Left lung (tissue), 10 donors: ENCODE measurements around the gene RESF1. TPM values are rescaled to one million over a fixed set of nuclear protein-coding genes. Genes with fewer than 3 reads are reported as not detected.

ENCODE experiments used
- ATAC-seq: fragments of 200-7000 bp; cut with Tn5 transposase; one replicate; pipeline ENCODE4 v1.9.1; 2020; ENCODE audit warnings: moderate library complexity
- DNase-seq, 4 donors: peaks; one replicate each; pipeline ENCODE4 v3.0.0-alpha.2; 2013 to 2020
- H3K27ac ChIP-seq, 2 donors: fragments of 200-600 bp; sonication (generic) in 1 of 2; one replicate each; pipeline versions ENCODE4 v1.5.0 to v1.8.0; 2020 to 2021
- H3K27me3 ChIP-seq, 2 donors: fragments of 200-600 bp; sonication (generic) in 1 of 2; one replicate each; pipeline versions ENCODE4 v1.5.0 to v1.8.0; 2020 to 2021
- H3K36me3 ChIP-seq, 2 donors: fragments of 200-600 bp; sonication (generic) in 1 of 2; one replicate each; pipeline versions ENCODE4 v1.5.0 to v1.8.0; 2020 to 2021
- H3K4me1 ChIP-seq, 2 donors: fragments of 200-600 bp; one replicate each; pipeline ENCODE4 v1.8.0; 2021
- H3K4me3 ChIP-seq, 2 donors: fragments of 200-600 bp; sonication (generic) in 1 of 2; one replicate each; pipeline versions ENCODE4 v1.5.0 to v1.8.0; 2020 to 2021; ENCODE audit warnings: mild to moderate bottlenecking in 1 of 2
- H3K9me3 ChIP-seq, 2 donors: fragments of 200-600 bp; sonication (generic) in 1 of 2; one replicate each; pipeline versions ENCODE4 v1.5.0 to v1.8.0; 2020 to 2021
- intact Hi-C, 2 donors: fragments of 100-400 bp; cut with DNase I; formaldehyde crosslinking; loops; one replicate each; pipeline versions ENCODE4 v1.11.2 to v1.14.2; 2022
- polyA plus RNA-seq, 6 donors: library from polyadenylated mRNA; unstranded; fragments of 120-200 nt; gene quantifications; one replicate each; pipeline ENCODE4 v1.2.1, GENCODE V29; 2013; ENCODE audit not compliant: insufficient read length in 6 of 6
- total RNA-seq, 2 donors: library from RNA; stranded (reverse); fragmentation: NEBNext Ultra II Directional; extraction: Animal tissue kit (Norgen Biotek cat#: 25700); gene quantifications; one replicate each; pipeline ENCODE4 v1.2.1, GENCODE V29; 2021
- TF ChIP-seq, protein P1 (sequence below), 2 donors: fragments of 200-600 bp; sonication (generic) in 1 of 2; IDR thresholded peaks; one replicate each; pipeline versions ENCODE4 v1.5.0 to v1.8.0; 2021; ENCODE audit warnings: antibody characterized with exemption in 2 of 2
- donor health status: DM: no; HTN: yes; CAD: no.
- donor health status: DM: no; HTN: no; CAD: no.

The RESF1 gene
- total and polyA plus RNA-seq, 8 donors: 32.6 to 137 (median 42.9) TPM

DNA sequence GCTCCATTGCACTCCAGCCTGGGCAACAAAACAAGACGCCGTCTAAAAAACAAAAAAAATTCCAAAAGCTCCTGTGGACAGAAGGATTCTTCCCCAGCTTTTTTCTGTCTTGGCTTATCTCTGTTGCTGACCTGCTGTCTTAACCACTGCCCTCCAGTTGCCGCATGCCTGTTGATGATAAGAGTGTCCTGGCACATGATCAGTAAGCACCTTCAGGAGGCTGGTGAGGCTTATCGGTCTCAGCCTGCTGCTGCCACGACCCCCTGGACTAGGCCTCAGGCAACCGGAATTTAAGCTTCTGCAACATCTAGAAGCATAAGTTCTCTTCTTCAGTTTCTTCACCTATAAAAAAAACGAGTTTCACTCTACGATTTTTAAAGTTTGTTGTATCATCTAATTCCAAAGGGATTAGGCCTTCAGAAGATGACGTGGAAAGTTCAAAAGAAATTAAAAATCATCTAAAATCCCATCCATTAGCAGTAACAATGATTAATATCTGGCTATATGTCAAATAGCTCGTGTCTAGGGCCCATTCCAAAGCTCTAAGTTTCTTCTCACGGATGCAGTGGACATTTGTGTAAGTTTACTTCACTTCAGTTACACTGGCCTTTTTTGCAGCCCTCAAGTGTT lies 46.4 kb downstream of the RESF1 start:
- no peak for ATAC-seq
- intact Hi-C loops: no loop called here
- H3K27ac ChIP-seq: no peak overlapping the region
- no peaks in the 10 kb centered on the region for H3K9me3 ChIP-seq
- no peak for DNase-seq
- TF ChIP-seq, protein P1, sequence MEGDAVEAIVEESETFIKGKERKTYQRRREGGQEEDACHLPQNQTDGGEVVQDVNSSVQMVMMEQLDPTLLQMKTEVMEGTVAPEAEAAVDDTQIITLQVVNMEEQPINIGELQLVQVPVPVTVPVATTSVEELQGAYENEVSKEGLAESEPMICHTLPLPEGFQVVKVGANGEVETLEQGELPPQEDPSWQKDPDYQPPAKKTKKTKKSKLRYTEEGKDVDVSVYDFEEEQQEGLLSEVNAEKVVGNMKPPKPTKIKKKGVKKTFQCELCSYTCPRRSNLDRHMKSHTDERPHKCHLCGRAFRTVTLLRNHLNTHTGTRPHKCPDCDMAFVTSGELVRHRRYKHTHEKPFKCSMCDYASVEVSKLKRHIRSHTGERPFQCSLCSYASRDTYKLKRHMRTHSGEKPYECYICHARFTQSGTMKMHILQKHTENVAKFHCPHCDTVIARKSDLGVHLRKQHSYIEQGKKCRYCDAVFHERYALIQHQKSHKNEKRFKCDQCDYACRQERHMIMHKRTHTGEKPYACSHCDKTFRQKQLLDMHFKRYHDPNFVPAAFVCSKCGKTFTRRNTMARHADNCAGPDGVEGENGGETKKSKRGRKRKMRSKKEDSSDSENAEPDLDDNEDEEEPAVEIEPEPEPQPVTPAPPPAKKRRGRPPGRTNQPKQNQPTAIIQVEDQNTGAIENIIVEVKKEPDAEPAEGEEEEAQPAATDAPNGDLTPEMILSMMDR (IDR thresholded peaks at IDR 0.05): no peak
- H3K27me3 ChIP-seq: no peaks in the 10 kb centered on the region
- H3K4me3 ChIP-seq: no peak overlapping the region
- H3K4me1 ChIP-seq: no peaks in the 10 kb centered on the region
- peaks cover 0 to 14% of the 10 kb centered on the region in 2 donors for H3K36me3 ChIP-seq

Other genes starting within 250 kb of the RESF1 start
- 10 to 100 TPM in 1 of 2 donors, 1 to 10 TPM in 1; 6.6 to 11.5 TPM for gene AMN1, start 230.4 kb upstream of the RESF1 start, total RNA-seq
- gene AMN1, start 230.4 kb upstream of the RESF1 start, polyA plus RNA-seq: 10 to 100 TPM; 16.4 to 19.7 (median 18.4) TPM
- gene BICD1, start 147.4 kb downstream of the RESF1 start, total RNA-seq: 10 to 100 TPM; 20.5 to 21.2 TPM
- gene BICD1, start 147.4 kb downstream of the RESF1 start, polyA plus RNA-seq: 10 to 100 TPM; 13.6 to 20.0 (median 18.2) TPM